GM18505 (cell line): ENCODE results near the gene LTN1.
"Not testable (repeated sequence)": the region's sequence is repeated elsewhere in the genome, so short reads cannot be mapped to it uniquely, and the experiment has no call there.

ENCODE experiments used
- ATAC-seq: cut with Tn5 transposase; IDR thresholded peaks from one replicate; pipeline ENCODE4 v1.9.1; 2021; ENCODE audit not compliant: unreplicated experiment
- POLR2A ChIP-seq: IDR thresholded peaks from 4 replicates; pipeline ENCODE4 v1.6.1; 2011; ENCODE audit warnings: borderline replicate concordance; ENCODE audit not compliant: insufficient read depth, insufficient read length; ENCODE audit errors: extremely low read depth

LTN1 gene, protein sequence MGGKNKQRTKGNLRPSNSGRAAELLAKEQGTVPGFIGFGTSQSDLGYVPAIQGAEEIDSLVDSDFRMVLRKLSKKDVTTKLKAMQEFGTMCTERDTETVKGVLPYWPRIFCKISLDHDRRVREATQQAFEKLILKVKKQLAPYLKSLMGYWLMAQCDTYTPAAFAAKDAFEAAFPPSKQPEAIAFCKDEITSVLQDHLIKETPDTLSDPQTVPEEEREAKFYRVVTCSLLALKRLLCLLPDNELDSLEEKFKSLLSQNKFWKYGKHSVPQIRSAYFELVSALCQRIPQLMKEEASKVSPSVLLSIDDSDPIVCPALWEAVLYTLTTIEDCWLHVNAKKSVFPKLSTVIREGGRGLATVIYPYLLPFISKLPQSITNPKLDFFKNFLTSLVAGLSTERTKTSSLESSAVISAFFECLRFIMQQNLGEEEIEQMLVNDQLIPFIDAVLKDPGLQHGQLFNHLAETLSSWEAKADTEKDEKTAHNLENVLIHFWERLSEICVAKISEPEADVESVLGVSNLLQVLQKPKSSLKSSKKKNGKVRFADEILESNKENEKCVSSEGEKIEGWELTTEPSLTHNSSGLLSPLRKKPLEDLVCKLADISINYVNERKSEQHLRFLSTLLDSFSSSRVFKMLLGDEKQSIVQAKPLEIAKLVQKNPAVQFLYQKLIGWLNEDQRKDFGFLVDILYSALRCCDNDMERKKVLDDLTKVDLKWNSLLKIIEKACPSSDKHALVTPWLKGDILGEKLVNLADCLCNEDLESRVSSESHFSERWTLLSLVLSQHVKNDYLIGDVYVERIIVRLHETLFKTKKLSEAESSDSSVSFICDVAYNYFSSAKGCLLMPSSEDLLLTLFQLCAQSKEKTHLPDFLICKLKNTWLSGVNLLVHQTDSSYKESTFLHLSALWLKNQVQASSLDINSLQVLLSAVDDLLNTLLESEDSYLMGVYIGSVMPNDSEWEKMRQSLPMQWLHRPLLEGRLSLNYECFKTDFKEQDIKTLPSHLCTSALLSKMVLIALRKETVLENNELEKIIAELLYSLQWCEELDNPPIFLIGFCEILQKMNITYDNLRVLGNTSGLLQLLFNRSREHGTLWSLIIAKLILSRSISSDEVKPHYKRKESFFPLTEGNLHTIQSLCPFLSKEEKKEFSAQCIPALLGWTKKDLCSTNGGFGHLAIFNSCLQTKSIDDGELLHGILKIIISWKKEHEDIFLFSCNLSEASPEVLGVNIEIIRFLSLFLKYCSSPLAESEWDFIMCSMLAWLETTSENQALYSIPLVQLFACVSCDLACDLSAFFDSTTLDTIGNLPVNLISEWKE (N-terminal part only)

GRCh38 chr21:28992526-28993292 is at the start of gene LTN1:
TSS of gene LTN1 (minus strand) at chr21:28992877. CDS start at chr21:28992805, 72 bp downstream.
- peak; percentile 86 for TF ChIP-seq POLR2A
- ATAC-seq: peak; percentile 97

DNA sequence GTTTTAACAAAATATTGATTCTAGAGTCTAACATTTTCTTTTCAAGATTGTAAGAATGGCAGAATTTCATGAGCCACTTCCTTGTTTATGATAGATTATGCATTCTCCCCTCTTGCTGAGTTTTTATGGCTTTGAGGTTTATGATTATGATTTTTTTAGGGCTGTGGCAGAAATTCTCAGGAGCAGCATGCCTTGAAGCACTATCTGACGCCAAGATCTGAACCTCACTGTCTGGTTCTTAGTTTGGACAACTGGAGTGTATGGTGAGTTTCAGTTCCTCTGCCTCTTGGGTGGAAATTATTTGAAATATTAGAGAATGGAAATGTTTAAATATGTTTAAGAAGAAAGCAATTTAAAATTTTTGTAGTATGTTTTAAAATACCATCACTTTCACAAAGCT is 42.0 kb upstream of the LTN1 start:
- no peak for TF ChIP-seq POLR2A
- no peak for ATAC-seq

- no peak for ATAC-seq
- no peak for TF ChIP-seq POLR2A
These were observed 41.2 kb upstream of the LTN1 start for GRCh38 chr21:29033871-29034270.

GRCh38 chr21:29033301-29033700 is 40.6 kb upstream of the LTN1 start:
- no peak for TF ChIP-seq POLR2A
- ATAC-seq: no peak

GRCh38 chr21:29030909-29031308 is 38.2 kb upstream of the LTN1 start:
- no peak for TF ChIP-seq POLR2A
- no peak for ATAC-seq

GRCh38 chr21:29029524-29029923 is 36.8 kb upstream of the LTN1 start:
- no peak for TF ChIP-seq POLR2A
- no peak for ATAC-seq

DNA sequence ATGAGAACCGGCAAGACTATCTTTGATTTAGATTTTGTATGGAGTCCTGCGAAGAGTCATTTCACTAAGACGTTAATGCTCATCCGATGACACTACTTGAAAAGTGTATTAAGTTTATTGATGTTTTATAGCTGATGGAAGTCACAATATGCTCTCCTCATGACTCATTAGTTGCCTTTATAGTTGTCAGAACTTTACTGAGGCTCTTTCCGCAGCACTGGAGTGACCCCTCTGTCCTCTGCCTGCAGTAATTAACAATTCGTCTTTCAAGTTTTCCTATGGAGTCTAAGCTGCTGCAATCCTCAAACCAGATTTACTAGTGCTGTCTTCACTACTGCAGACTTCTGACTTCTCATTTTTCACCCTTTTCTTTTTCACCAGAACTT is 32.6 kb upstream of the LTN1 start:
- no peak for TF ChIP-seq POLR2A
- no peak for ATAC-seq

- TF ChIP-seq POLR2A: peak; percentile 93
- ATAC-seq: peak; percentile 98
These were observed 32.0 kb upstream of the LTN1 start, which contains the start of gene USP16 for GRCh38 chr21:29024474-29025327. TSS of gene USP16 (plus strand) at chr21:29024668. CDS start at chr21:29027914, 3,246 bp downstream.

- no peak for TF ChIP-seq POLR2A
- ATAC-seq: no peak
These were observed 29.5 kb upstream of the LTN1 start for GRCh38 chr21:29022166-29022565.

DNA sequence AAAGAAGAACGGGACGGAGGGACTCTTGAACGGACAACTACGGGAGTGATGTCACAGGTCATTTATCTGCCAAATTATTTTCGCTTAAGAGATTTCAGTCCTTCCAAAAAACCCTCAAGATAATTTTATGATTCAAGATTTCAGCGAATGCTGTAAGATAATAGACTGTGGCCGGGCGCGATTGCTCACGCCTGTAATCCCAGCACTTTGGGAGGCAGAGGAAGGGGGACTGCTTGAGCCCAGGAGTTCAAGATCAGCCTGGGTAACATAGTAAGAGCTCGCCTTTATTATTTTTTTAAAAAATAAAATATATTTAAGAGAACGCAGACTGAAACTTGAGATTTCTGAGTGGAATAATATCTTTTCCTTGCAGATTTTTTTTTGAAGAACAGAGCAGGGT is 25.9 kb upstream of the LTN1 start:
- ATAC-seq: peak; percentile 11
- TF ChIP-seq POLR2A: no peak

- no peak for TF ChIP-seq POLR2A
These were observed 25.1 kb upstream of the LTN1 start for GRCh38 chr21:29017639-29018237.

GRCh38 chr21:29011236-29011635 is 18.6 kb upstream of the LTN1 start:
- ATAC-seq: not testable (repeated sequence)

More at GRCh38 chr21:29017639-29018237, 25.1 kb upstream of the LTN1 start:
- ATAC-seq: no peak
